ENCODE results near the gene RASGEF1C.

RASGEF1C gene

DNA sequence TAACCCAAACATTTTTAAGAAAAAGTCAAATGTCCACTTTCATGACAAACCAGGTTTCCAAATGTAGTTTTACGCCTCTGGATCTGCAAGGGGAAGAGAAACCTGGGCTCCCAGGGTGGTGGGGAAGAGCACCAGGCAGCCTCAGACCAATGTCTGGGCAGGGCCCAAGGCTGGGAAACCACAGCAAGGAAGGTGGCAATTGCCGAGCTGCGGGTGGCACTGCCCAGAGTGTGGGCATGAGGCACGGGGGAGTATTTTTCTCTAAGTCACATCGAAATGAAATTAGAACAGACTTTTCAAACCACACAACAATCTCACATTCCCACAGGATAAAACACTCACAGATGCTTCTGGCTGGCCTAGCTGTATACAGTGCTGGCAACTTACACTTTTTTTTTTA, 32.6 kb upstream of the RASGEF1C start:
- TF ChIP-seq, protein P1, sequence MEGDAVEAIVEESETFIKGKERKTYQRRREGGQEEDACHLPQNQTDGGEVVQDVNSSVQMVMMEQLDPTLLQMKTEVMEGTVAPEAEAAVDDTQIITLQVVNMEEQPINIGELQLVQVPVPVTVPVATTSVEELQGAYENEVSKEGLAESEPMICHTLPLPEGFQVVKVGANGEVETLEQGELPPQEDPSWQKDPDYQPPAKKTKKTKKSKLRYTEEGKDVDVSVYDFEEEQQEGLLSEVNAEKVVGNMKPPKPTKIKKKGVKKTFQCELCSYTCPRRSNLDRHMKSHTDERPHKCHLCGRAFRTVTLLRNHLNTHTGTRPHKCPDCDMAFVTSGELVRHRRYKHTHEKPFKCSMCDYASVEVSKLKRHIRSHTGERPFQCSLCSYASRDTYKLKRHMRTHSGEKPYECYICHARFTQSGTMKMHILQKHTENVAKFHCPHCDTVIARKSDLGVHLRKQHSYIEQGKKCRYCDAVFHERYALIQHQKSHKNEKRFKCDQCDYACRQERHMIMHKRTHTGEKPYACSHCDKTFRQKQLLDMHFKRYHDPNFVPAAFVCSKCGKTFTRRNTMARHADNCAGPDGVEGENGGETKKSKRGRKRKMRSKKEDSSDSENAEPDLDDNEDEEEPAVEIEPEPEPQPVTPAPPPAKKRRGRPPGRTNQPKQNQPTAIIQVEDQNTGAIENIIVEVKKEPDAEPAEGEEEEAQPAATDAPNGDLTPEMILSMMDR (IDR thresholded peaks at IDR 0.05; ENCODE audit: low read depth, low read length), result no peak
- DNase-seq, result no peak
- no peaks in the 10 kb centered on the region for H3K9me3 ChIP-seq (ENCODE audit: severe bottlenecking)
- no peak overlapping the region for H3K27ac ChIP-seq
- H3K27me3 ChIP-seq (ENCODE audit: insufficient read depth, low read depth, severe bottlenecking), result no peaks in the 10 kb centered on the region
- peaks cover 16% of the 10 kb centered on the region for H3K36me3 ChIP-seq
- no peak overlapping the region for H3K4me3 ChIP-seq (ENCODE audit: low read depth, low read length)

DNA sequence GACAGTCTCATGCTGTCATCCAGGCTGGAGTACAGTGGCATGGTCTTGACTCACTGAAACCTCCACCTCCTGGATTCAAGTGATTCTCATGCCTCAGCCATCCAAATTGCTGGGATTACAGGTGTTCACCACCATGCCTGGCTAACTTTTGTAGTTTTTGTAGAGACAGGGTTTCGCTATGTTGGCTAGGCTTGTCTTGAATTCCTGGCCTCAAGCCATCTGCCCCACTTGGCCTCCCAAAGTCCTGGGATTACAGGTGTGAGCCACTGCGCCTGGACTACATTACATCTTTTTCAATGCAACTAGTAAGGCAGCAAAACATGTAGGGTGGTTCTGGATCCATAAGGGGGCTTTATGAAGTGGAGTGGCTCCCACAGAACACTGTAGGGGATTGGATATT, 29.6 kb upstream of the RASGEF1C start:
- H3K36me3 ChIP-seq, result peaks cover 16% of the 10 kb centered on the region
- H3K9me3 ChIP-seq (ENCODE audit: severe bottlenecking), result no peaks in the 10 kb centered on the region
- H3K27me3 ChIP-seq (ENCODE audit: insufficient read depth, low read depth, severe bottlenecking), result no peaks in the 10 kb centered on the region
- no peak overlapping the region for H3K27ac ChIP-seq
- no peak overlapping the region for H3K4me3 ChIP-seq (ENCODE audit: low read depth, low read length)
- no peak for DNase-seq
- TF ChIP-seq, protein P1 (IDR thresholded peaks at IDR 0.05; ENCODE audit: low read depth, low read length), result no peak

DNA sequence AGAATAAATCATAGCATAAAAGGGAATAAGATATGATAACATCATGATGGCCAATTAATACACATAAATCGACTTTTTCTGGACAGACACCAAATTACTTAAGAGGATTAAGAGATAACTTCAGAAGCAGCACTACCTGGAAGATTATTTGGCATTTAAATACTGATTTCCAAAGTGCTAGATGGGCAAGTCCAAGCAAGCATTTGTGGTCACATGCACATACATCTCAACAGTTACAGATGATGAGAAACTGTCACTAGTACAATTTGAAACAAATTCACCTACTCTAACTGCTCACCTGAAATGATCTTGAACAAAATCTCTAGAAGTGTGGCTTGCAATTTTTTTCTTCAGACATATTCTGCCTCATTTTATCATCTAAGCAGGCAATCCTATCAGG, 26.8 kb upstream of the RASGEF1C start:
- Histone ChIP-seq H3K27ac (peak overlapping the region; percentile 57), H3K9me3 (ENCODE audit: severe bottlenecking) (no peaks in the 10 kb centered on the region), H3K4me3 (ENCODE audit: low read depth, low read length) (no peak overlapping the region), H3K36me3 (peaks cover 14% of the 10 kb centered on the region), H3K27me3 (ENCODE audit: insufficient read depth, low read depth, severe bottlenecking) (no peaks in the 10 kb centered on the region)
- no peak for DNase-seq
- TF ChIP-seq, protein P1 (IDR thresholded peaks at IDR 0.05; ENCODE audit: low read depth, low read length), result no peak

DNA sequence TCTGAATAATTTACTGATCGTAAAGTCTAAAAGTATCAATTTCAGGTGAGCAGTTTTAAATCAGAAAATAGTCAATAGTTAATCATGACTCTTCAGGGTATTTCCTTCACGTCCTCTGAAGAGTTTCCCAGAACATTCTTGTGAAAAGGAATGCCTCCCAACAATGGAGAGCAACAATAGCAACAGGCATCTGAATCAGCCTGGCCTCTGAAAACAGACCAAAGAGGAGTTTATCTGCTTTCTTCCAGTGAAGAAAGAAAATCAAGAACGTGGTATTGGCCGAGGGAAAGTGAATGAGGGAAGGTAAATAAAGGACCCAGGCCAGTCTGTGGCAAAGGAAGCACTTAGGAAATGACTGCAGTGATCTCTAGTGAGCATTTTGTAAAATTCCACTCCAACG, 26.1 kb upstream of the RASGEF1C start:
- no peak for DNase-seq
- Histone ChIP-seq H3K27me3 (ENCODE audit: insufficient read depth, low read depth, severe bottlenecking) (no peaks in the 10 kb centered on the region), H3K36me3 (peaks cover 10% of the 10 kb centered on the region), H3K27ac (no peak overlapping the region), H3K4me3 (ENCODE audit: low read depth, low read length) (no peak overlapping the region), H3K9me3 (ENCODE audit: severe bottlenecking) (no peaks in the 10 kb centered on the region)
- TF ChIP-seq, protein P1 (IDR thresholded peaks at IDR 0.05; ENCODE audit: low read depth, low read length), result no peak

DNA sequence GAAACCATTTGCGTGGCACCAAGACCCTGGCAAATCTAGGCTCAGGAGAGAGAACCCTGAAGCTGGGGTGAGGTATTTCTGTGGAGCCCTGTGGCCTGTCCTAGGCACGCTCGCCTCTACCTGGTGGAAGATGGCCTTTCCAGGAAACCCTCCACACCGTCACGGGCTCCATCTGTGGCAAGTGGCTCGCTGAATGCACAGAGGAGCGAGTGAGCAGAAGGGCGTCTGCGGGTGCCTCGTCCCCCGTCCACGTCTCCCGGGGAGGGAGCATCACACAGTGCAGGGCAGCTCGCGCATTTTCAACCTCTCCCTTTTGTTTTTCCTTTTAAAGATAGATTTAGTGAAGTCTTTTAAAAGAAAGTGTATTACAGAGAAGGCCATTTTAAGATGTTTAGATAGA, 25.3 kb upstream of the RASGEF1C start:
- TF ChIP-seq, protein P1 (IDR thresholded peaks at IDR 0.05; ENCODE audit: low read depth, low read length), result no peak
- peaks cover 5% of the 10 kb centered on the region for H3K36me3 ChIP-seq
- H3K27ac ChIP-seq, result no peak overlapping the region
- DNase-seq, result no peak
- H3K4me3 ChIP-seq (ENCODE audit: low read depth, low read length), result no peak overlapping the region
- H3K9me3 ChIP-seq (ENCODE audit: severe bottlenecking), result no peaks in the 10 kb centered on the region
- H3K27me3 ChIP-seq (ENCODE audit: insufficient read depth, low read depth, severe bottlenecking), result no peaks in the 10 kb centered on the region

DNA sequence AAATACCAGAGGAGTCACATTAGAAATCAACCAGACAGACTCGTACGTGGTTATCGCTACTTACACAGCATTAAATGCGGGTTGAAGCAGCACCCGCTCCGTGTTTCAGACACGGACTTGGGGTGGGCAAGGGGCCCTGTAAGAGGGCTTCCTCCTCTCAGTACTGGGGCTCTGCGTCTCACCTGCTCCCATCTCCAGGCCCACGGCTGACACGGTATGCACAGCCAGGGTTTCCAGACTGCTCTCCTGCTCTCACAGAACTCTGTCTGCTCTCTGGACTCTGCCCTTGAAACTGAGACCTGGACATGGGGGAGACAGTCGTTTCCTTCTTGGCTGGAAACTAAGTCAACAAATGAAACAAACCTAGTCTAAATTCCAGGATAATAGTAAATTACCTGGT, 24.7 kb upstream of the RASGEF1C start:
- no peaks in the 10 kb centered on the region for H3K9me3 ChIP-seq (ENCODE audit: severe bottlenecking)
- H3K36me3 ChIP-seq, result peaks cover 5% of the 10 kb centered on the region
- no peak for DNase-seq
- no peak overlapping the region for H3K27ac ChIP-seq
- H3K4me3 ChIP-seq (ENCODE audit: low read depth, low read length), result no peak overlapping the region
- TF ChIP-seq, protein P1 (IDR thresholded peaks at IDR 0.05; ENCODE audit: low read depth, low read length), result no peak
- no peaks in the 10 kb centered on the region for H3K27me3 ChIP-seq (ENCODE audit: insufficient read depth, low read depth, severe bottlenecking)

Measured in WERI-Rb-1 (cell line).